HG03378 (cell line): ENCODE measurements around the gene NSD2.

Experiments used
- ATAC-seq: cut with Tn5 transposase; IDR thresholded peaks from one replicate; pipeline ENCODE4 v1.9.1; 2021; ENCODE audit warnings: mild to moderate bottlenecking, moderate library complexity; ENCODE audit not compliant: unreplicated experiment

Gene NSD2

GRCh38 chr4:1939664-1940509, 68.7 kb downstream of the NSD2 start:
- ATAC-seq: no peak

GRCh38 chr4:1940566-1940965, 69.4 kb downstream of the NSD2 start:
- ATAC-seq: no peak

- no peak for ATAC-seq
Measured at GRCh38 chr4:1943928-1944327, 72.7 kb downstream of the NSD2 start.

GRCh38 chr4:1945124-1945895, 74.1 kb downstream of the NSD2 start:
- ATAC-seq: no peak

GRCh38 chr4:1945912-1946311, 74.7 kb downstream of the NSD2 start:
- no peak for ATAC-seq

GRCh38 chr4:1948232-1948631, 77.0 kb downstream of the NSD2 start:
- no peak for ATAC-seq

- ATAC-seq: no peak
Measured at GRCh38 chr4:1948892-1949436, 77.8 kb downstream of the NSD2 start.

- no peak for ATAC-seq
Measured at GRCh38 chr4:1950369-1950768, 79.2 kb downstream of the NSD2 start.

- no peak for ATAC-seq
Measured at GRCh38 chr4:1952058-1952700, 81.0 kb downstream of the NSD2 start.

GRCh38 chr4:1952719-1953118, 81.5 kb downstream of the NSD2 start:
- no peak for ATAC-seq

GRCh38 chr4:1953335-1953734, 82.1 kb downstream of the NSD2 start:
- no peak for ATAC-seq

GRCh38 chr4:1956631-1957030, 85.4 kb downstream of the NSD2 start:
- no peak for ATAC-seq

GRCh38 chr4:1958276-1959103, 87.3 kb downstream of the NSD2 start:
- ATAC-seq: no peak

GRCh38 chr4:1959104-1959384, 87.9 kb downstream of the NSD2 start:
- ATAC-seq: no peak

GRCh38 chr4:1960170-1960825, 89.1 kb downstream of the NSD2 start:
- no peak for ATAC-seq

- no peak for ATAC-seq
Measured at GRCh38 chr4:1961038-1961437, 89.8 kb downstream of the NSD2 start.

GRCh38 chr4:1961563-1961962, 90.4 kb downstream of the NSD2 start:
- no peak for ATAC-seq

GRCh38 chr4:1962980-1963379, 91.8 kb downstream of the NSD2 start:
- ATAC-seq: no peak

GRCh38 chr4:1964443-1964842, 93.2 kb downstream of the NSD2 start:
- ATAC-seq: no peak

GRCh38 chr4:1964971-1965370, 93.8 kb downstream of the NSD2 start:
- no peak for ATAC-seq
